Measurements from ENCODE around the gene STMN3.

DNA sequence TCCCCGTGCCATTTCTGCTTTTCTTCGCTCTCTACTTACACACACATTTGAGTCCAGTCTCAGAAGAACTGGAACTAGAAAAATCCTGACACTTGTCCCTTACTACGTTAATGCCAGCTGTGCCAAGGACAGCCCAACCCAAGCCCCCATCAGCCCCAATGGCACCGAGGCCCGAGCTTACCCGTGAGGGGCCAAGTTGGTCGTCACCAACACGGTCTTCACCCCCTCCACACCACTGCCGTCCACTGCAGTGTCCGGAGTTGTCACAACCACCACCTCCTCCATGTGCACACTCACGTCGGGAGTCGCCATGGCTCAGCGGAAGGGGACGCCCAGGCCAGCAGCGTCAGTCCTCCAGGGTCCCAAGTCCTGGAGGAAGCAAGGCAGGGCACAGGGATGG, 34.1 kb downstream of the STMN3 start:
- TF ChIP-seq, protein P1, sequence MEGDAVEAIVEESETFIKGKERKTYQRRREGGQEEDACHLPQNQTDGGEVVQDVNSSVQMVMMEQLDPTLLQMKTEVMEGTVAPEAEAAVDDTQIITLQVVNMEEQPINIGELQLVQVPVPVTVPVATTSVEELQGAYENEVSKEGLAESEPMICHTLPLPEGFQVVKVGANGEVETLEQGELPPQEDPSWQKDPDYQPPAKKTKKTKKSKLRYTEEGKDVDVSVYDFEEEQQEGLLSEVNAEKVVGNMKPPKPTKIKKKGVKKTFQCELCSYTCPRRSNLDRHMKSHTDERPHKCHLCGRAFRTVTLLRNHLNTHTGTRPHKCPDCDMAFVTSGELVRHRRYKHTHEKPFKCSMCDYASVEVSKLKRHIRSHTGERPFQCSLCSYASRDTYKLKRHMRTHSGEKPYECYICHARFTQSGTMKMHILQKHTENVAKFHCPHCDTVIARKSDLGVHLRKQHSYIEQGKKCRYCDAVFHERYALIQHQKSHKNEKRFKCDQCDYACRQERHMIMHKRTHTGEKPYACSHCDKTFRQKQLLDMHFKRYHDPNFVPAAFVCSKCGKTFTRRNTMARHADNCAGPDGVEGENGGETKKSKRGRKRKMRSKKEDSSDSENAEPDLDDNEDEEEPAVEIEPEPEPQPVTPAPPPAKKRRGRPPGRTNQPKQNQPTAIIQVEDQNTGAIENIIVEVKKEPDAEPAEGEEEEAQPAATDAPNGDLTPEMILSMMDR (IDR thresholded peaks at IDR 0.05), result no peak
- TF ChIP-seq POLR2A (IDR thresholded peaks at IDR 0.05), result no peak

Measured in uterus (tissue), 2 donors.